NOMO-1 treated with dmso at 0.1 percent for 144 hours (cell line): ENCODE results near the gene PPP1R13B.
"Not testable (repeated sequence)": the region's sequence is repeated elsewhere in the genome, so short reads cannot be mapped to it uniquely, and the experiment has no call there.

ENCODE experiments used
- DNase-seq: peaks from one replicate; lab custom pipeline; 2025; ENCODE audit not compliant: unreplicated experiment; lab: John Stamatoyannopoulos, UW

Gene PPP1R13B

DNA sequence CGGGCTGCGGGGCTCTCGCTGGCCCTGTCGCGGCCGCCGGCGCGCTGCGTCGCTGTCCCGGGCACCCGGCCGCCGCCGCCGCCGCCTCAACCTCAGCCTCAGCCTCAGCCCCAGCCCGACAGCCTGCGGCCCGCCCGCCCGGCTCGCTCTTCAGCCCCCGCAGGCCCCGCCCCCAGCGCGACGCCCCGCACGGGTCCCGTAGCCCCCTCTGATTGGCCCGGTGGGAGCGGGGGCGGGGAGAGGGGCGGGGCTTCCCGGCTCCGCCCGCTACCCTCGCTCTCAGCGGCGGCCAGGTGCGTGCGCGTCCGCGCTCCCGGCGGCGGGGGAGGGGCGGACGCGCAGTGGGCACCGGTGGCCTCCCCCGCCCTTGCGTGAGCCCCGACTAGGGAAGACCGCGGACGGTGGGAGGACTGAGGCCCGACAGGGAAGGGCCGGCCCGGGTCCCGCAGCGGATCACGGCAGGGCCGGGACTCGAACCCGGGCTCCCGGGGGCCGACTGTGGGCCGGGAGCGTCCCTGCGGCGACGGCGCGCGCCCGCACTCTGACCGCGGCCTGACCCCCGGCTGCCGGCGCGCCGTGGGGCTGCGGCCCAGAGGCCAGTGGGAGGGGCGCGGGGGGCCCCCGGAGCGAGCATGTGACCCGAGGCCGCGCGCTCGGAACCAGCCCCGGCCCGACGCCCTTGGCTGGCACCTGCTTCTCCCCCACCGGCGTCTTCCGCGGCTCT is at the start of gene PPP1R13B:
Gene PPP1R13B, minus strand, starts transcription at position 125 of the 724 bp plus-strand sequence. CDS start 268 bp downstream, outside the sequence.
- peak; percentile 68 for DNase-seq

GRCh38 chr14:103896578-103896977 is 49.2 kb upstream of the PPP1R13B start:
- no peak for DNase-seq

DNA sequence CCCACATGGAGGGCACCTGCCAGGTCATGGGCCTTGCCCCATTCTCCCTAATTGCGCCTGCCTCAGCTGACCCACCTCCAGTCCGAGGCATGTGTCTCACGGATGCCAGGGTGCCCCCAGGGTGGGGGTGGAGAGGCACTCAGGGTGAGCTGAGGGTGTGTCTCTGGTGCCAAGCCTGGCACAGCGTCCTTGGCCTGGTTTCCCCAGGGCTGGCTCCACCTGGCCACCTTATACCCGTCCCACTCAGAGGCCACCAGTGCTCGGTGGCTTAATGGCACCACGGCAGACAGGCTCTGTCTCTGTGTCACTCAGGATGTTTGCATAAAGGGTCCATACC is 47.3 kb upstream of the PPP1R13B start:
- DNase-seq, result no peak

DNA sequence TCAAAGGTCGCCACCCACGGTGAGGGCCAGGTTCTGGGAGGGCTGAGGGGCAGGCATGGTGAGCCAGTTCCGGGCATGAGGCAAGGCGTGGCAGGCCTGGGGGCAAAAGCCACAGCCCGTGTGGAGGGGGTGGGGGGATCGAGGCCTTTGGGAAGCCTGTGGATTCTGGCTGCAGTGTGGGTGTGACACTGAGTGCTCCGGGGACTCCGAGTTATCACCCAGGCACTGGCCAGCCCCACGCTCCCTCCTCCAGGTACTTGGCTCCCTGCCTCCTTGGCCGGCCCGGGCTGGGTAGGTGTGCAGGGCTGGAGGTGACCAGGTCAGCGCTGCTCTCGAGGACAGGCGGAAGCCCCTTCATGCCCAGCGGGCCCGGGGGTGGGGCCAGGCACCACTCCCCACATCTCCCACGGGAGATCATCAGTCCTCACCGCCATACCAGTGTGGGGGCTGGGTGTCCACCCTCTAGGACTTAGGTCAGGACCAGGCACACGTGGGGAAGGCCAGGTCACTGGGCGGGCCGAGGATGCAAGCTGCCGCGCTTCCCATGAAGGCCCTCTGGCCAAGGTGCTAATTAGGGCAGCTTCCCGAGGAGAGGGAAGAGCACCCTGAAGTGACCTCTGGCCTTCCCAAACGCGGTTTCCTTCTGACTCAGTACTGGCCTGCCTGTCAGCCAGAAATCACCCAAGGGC is 46.8 kb upstream of the PPP1R13B start:
- no peak for DNase-seq

- no peak for DNase-seq
Observed at GRCh38 chr14:103892247-103892646, 44.9 kb upstream of the PPP1R13B start.

- DNase-seq, result no peak
Observed at GRCh38 chr14:103891667-103892215, 44.4 kb upstream of the PPP1R13B start.

- no peak for DNase-seq
Observed at GRCh38 chr14:103890821-103891666, 43.7 kb upstream of the PPP1R13B start.

DNA sequence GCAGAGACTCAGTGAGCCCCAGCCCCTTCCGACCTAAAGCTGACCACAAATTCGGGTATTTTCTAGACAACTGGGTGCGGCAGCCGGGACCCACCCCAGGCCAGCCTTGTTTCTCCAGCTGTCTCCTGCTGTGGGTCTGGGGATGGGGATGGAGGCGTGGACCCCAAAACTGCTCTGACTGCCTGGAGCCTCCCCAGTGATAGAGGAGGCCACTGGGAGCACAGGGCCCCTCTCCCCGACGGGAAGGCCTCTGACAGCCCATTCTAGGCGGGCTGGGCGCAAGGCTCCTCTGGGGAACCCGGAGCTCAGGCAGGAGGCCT is 42.6 kb upstream of the PPP1R13B start:
- DNase-seq, result no peak

GRCh38 chr14:103889313-103890051 is 42.1 kb upstream of the PPP1R13B start:
- DNase-seq, result no peak

DNA sequence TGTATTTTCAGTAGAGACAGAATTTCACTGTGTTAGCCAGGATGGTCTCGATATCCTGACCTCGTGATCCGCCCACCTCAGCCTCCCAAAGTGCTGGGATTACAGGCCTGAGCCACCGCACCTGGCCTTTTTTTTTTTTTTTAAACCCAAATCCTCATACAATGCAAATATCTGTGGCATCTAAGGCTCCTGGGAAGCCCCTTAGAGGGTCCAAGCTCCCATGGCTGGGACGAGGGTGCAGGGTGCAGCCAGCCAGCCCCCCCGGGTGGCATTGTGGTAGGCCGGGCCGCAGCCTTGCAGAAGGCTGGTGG is 41.6 kb upstream of the PPP1R13B start:
- not testable (repeated sequence) for DNase-seq

DNA sequence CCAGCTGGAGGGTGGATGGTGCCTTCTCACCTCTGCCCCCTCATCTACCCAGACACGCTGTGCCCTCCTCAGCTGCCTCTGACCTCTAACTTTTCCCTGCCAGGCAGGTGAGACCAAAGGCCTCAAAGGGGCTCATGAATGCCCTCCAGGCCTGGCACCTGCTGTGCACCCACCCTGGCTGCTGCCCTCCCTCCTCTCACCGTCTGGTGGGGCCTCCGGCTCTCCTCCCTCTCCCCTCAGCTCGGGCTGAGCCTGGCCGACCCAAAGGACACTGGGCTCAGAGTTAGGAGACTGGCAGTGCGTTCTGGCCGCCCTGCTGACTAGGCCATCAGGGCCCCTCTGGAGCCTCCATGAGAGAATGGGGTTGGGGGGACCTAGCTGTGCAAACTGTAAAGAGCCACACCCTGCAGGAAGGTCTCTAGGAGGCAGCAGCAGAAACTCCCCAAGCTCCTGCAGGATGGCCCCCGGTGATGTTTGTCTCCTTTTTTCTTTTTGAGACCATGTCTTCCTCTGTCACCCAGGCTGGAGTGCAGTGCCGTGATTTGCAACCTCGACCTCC is 40.3 kb upstream of the PPP1R13B start:
- DNase-seq, result no peak

DNA sequence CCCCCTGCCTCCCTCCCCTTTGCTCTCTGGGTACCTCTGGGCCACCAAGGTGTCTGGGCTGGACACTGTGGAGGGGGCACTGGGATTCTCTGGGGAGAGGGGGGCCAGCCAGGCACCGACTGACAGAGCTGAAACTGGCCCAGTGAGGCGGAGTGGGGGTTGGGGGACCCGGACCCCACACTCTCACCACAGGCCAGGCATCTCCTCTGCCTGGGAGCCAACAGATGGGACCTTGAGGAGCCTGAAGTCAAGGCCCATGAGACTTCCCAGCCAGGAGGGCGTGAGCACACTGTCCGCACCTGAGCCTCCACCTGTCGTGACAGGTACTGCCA is 39.8 kb upstream of the PPP1R13B start:
- no peak for DNase-seq

- DNase-seq, result no peak
Observed at GRCh38 chr14:103886304-103887169, 39.2 kb upstream of the PPP1R13B start.

DNA sequence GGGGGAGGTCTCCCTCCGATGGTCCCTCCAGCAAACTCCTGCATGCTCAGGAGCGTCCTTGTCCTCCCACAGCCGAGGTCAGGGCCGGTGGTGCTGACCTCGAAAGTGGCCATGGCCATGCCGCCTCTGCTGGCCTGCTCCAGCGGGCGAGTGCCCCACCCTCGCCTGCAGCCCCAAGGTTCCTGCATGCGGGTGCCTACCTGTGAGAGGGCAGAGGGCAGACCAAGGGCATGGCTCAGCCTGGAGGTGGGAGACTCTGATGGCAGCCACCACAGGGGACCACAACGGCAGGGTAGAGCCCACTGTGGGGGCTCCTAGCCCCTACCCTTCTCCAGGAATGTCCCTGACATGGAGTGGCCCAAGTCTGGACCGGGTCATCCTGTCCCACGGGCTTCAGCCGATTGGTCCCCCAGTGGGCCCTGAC is 38.1 kb upstream of the PPP1R13B start:
- no peak for DNase-seq

- no peak for DNase-seq
Observed at GRCh38 chr14:103884854-103885253, 37.5 kb upstream of the PPP1R13B start.

GRCh38 chr14:103883263-103883523 is 35.8 kb upstream of the PPP1R13B start:
- DNase-seq, result no peak

DNA sequence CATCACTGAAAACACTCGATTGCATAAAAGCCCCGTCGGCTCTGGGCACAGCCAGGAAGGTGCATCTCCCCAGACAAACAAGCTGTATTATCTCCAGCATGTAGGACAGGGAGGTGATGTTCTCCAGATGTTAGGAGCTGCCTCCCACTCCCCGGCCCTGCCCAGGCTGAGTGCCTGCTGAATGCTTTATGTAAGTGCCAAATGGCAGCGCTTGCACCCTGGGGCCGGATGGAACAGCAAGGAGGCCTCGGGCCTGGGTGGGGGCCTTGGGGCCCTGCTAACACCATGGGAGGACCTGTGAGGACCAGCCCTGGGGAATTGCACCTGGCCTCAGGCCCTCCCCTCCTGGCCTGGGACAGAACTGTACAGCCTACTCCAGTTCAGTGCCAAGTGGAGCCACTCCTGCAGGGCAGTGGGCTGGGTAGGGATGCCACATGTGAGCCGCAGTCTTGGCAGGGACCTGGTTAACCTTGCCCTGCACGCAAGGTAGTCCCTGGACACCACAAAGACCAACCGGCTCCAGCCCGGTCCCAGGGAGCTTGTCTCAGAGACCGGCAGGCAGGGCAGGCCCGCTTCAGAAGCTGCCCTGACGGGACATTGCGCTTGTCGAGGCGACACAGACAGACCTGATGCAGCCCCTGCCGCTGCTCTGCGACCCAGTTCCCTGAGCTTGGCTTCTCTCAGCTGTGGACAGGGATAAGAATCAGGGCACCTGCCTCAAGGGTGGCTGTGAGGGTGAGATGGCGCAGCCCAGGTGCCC is 35.3 kb upstream of the PPP1R13B start:
- DNase-seq, result no peak

DNA sequence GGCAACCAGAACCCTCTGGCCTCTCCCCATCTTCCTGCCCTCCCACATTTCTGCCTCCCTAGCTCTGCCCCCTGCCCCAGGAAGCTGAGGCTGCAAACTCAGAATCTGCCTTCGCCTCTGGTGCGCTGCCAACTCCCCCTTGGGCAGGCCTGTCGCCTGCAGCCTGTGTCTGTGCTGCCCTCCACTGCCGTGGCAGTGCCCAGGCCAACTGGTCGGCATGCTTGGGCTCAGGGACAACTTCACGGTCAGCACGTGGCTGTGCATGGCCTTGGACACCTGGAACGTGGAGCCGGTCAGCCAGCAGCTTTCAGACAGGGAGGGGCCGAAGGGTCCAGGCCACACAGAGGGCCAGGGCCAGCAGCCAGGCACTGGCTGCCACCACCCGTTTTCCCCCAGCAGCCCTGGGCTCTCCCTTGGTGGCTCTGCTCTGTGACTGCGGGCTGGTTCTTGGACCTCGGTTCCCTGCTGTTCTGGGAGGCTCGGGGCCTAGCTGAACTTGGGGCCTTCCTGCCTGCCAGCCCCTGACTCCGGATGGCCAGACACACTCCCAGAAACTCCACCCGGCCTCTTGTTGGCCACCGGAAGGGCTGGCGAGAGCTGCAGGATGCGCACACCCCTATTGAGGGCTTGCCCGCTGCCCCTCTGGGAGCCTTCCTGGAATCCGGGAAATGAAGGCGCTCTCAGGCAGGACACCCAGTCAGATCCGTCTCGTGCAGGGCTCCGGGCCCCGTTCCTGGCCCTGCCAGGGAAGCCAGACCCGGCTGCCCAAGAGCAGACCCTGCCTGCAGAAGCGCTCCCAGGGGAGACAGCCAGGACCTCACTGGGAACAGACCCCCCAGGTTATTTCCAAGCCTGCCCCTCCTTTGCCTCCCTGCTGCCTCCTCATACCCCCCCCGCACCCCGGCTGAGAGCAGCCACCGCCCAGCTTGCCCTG is 34.2 kb upstream of the PPP1R13B start:
- no peak for DNase-seq
